ENCODE measurements around the gene SPANXN5.
"Not testable (repeated sequence)": the region's sequence is repeated elsewhere in the genome, so short reads cannot be mapped to it uniquely, and the experiment has no call there.

Gene SPANXN5

DNA sequence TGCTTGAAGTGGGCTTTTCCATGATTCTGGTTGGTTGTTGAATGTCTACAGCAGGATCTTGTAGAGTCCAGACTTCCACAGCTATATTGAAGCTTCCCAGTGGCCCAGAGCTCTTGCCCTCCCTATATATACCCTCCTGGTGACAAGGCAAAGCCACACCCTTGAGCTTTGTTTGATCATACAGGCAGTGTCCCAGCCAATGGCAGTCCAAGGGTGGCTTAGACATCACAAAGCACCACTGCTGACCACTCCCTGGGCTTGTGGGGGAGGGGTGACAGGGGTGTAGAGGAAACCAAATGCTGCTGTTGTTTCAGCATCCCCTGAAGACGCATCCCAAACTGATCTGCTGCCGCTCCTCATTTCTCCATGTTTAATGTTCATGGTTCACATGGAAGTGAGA lies at the start of gene SPANXN5:
SPANXN5 (minus strand) TSS at position 101 of the 400 bp plus-strand sequence; CDS start at position 22, 79 bp downstream.
- DNase-seq (ENCODE audit: low read depth) = not testable (repeated sequence)

DNA sequence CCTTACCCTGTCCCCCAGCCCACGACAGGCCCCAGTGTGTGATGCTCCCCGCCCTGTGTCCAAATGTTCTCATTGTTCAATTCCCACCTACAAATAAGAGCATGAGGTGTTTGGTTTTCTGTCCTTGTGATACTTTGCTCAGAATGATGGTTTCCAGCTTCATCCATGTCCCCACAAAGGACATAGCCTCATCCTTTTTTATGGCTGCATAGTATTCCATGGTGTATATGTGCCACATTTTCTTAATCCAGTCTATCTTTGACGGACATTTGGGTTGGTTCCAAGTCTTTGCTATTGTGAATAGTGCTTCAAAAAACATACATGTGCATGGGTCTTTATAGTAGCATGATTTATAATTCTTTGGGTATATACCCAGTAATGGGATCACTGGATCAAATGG lies 46.4 kb upstream of the SPANXN5 start:
- DNase-seq (ENCODE audit: low read depth) = not testable (repeated sequence)

DNA sequence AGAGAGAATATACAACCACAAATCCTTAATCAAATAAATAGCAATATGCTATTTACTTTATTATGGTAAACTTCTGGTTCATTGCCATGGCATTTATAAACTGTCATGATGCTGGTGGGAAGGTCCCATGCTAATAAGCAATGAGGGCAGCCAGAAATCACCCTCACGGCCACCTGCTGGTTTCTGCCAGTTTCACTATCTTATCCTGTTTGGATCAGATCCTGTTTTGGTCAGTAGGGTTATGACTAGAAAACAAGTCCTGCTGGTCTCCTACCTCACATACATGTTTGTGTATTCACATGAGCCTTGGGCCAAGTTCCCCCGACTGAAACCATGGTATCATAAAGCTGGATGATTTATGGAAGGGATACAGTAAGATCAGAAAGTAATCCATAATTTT lies 41.9 kb upstream of the SPANXN5 start:
- DNase-seq (ENCODE audit: low read depth) = no peak

GRCh38 chrX:52830551-52830950 lies 33.3 kb upstream of the SPANXN5 start:
- no peak for DNase-seq (ENCODE audit: low read depth)

DNA sequence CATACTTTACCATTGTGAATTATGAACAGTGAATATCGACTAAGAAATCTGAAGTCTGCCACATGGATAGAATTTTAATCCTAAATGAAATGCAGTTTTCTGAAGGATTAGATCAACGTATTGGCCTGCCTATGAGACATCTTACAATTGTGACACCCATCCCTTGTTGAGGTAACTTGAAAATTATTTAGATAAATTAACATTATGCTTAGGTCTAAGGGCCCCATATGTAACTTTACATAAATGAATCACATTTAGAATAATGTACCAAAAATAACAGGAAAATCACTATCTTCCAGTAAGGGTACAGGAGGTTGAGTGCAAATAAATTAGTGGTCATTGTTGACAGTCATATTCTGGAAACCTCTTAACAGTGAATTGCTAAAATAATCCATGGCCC lies 27.4 kb upstream of the SPANXN5 start:
- no peak for DNase-seq (ENCODE audit: low read depth)

GRCh38 chrX:52821079-52821760 lies 24.0 kb upstream of the SPANXN5 start:
- no peak for DNase-seq (ENCODE audit: low read depth)

DNA sequence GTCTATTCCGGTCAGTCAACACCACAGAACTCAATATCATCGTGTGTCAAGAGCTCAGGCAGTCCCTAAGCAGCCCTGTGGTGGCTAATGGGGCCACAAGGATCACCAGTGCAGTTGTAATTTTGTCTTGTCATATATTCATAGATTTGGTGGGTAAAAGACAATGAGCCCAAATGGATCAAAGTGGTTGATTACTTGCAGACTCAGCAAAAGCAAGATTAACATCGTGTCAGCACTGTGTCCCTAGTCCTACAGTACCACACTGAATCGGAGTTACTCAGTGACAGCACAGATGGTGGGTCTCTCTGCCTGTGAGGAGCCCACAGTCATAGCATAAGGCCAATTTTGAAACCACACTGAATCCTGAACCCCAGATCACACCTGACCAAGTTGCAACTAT lies 22.6 kb upstream of the SPANXN5 start:
- no peak for DNase-seq (ENCODE audit: low read depth)

- DNase-seq (ENCODE audit: low read depth) = no peak
Observed at GRCh38 chrX:52811065-52811625, 13.9 kb upstream of the SPANXN5 start, which contains the start of gene XAGE5. Gene XAGE5, plus strand, starts transcription at chrX:52811287. Its CDS starts 1,280 bp downstream, at chrX:52812567.

GRCh38 chrX:52804876-52805275 lies 7.6 kb upstream of the SPANXN5 start:
- DNase-seq (ENCODE audit: low read depth) = not testable (repeated sequence)

DNA sequence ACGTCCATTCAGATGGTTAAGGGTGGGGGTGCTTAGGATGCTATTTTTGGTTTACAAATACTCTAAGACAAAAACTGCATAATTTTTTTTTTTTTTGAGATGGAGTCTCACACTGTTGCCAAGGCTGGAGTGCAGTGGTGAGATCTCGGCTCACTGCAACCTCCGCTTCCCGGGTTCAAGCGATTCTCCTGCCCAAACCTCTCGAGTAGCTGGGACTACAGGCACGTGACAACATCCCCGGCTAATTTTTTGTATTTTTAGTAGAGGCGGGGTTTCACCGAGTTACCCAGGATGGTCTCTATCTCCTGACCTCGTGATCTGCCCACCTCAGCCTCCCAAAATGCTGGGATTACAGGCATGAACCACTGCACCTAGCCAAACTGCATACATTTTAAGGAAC lies 23.7 kb downstream of the SPANXN5 start:
- not testable (repeated sequence) for DNase-seq (ENCODE audit: low read depth)

GRCh38 chrX:52765983-52766382 lies 31.2 kb downstream of the SPANXN5 start:
- DNase-seq (ENCODE audit: low read depth) = not testable (repeated sequence)

GRCh38 chrX:52750952-52751351 lies 46.3 kb downstream of the SPANXN5 start, which contains the start of gene SSX2B:
Gene SSX2B, plus strand, starts transcription at chrX:52751252. Its CDS starts 1,429 bp downstream, at chrX:52752681.
- DNase-seq (ENCODE audit: low read depth) = not testable (repeated sequence)

All from activated T-cell treated with anti-CD3 and anti-CD28 coated beads for 24 hours (primary cell).